CD4-positive, CD25-positive, alpha-beta regulatory T cell (primary cell): ENCODE data around the gene KATNAL2. TPM values are rescaled to one million over a fixed set of nuclear protein-coding genes. Genes with fewer than 3 reads are reported as not detected.
"Not testable (repeated sequence)": the region's sequence is repeated elsewhere in the genome, so short reads cannot be mapped to it uniquely, and the experiment has no call there.

Experiments used
- ATAC-seq, 2 donors: fragments of 150-1000 bp; cut with Tn5 transposase; one replicate each; pipeline ENCODE4 v1.10.0; 2021; ENCODE audit warnings: low read depth in 2 of 2, moderate number of reproducible peaks in 2 of 2, moderate library complexity in 1 of 2
- DNase-seq, 3 donors: peaks; one replicate each; pipeline versions ENCODE4 v3.0.0 to v3.0.0-alpha.2; 2012 to 2022; ENCODE audit warnings: mixed read lengths in 1 of 3
- H3K27ac ChIP-seq: one replicate; pipeline ENCODE4 v1.7.0; 2013; ENCODE audit warnings: mild to moderate bottlenecking, low read length; ENCODE audit not compliant: insufficient read depth, poor library complexity, severe bottlenecking
- H3K27me3 ChIP-seq: one replicate; pipeline ENCODE4 v1.7.0; 2013; ENCODE audit warnings: low read length; ENCODE audit not compliant: control insufficient read depth, insufficient read depth
- H3K36me3 ChIP-seq: one replicate; pipeline ENCODE4 v1.7.0; 2013; ENCODE audit warnings: mild to moderate bottlenecking, low read length, moderate library complexity; ENCODE audit not compliant: control insufficient read depth, insufficient read depth
- H3K4me1 ChIP-seq: 2 replicates; pipeline ENCODE4 v1.7.0; 2013; ENCODE audit warnings: mild to moderate bottlenecking, low read length; ENCODE audit not compliant: insufficient read depth, control insufficient read depth, poor library complexity, severe bottlenecking
- H3K4me3 ChIP-seq: one replicate; pipeline ENCODE4 v1.7.0; 2013; ENCODE audit warnings: low read depth, mild to moderate bottlenecking, low read length, moderate library complexity
- H3K9me3 ChIP-seq, 2 experiments: 1 replicate in 1 of 2; 2 replicates in 1 of 2; pipeline ENCODE4 v1.7.0; 2013; ENCODE audit warnings: low read length in 2 of 2, mild to moderate bottlenecking in 1 of 2, moderate library complexity in 1 of 2; ENCODE audit not compliant: control insufficient read depth in 2 of 2
- H3K27ac Mint-ChIP-seq, 3 donors: one replicate each; pipeline ENCODE4 v1.8.0; 2020 to 2022; ENCODE audit warnings: mild to moderate bottlenecking in 3 of 3, mixed read lengths in 3 of 3, moderate library complexity in 2 of 3
- H3K27me3 Mint-ChIP-seq: one replicate; pipeline ENCODE4 v1.8.0; 2022; ENCODE audit warnings: mild to moderate bottlenecking, mixed read lengths
- H3K36me3 Mint-ChIP-seq: one replicate; pipeline ENCODE4 v1.8.0; 2020; ENCODE audit warnings: mixed read lengths
- H3K4me1 Mint-ChIP-seq, 4 donors: one replicate each; pipeline ENCODE4 v1.8.0; 2020 to 2022; ENCODE audit warnings: mixed read lengths in 4 of 4, mild to moderate bottlenecking in 1 of 4
- H3K4me3 Mint-ChIP-seq, 4 donors: one replicate each; pipeline ENCODE4 v1.8.0; 2020 to 2022; ENCODE audit warnings: mild to moderate bottlenecking in 4 of 4, mixed read lengths in 4 of 4, moderate library complexity in 3 of 4
- H3K9me3 Mint-ChIP-seq, 7 donors: one replicate each; pipeline ENCODE4 v1.8.0; 2020 to 2022; ENCODE audit warnings: mixed read lengths in 7 of 7, mild to moderate bottlenecking in 3 of 7, moderate library complexity in 2 of 7
- polyA plus RNA-seq, 4 donors: library from polyadenylated mRNA; unstranded; fragments of 300-500 nt; fragmentation: Illumina TruSeq; gene quantifications; one replicate each; pipeline ENCODE4 v1.2.3, GENCODE V29; 2021
- total RNA-seq: library from RNA; stranded (reverse); gene quantifications from one replicate; pipeline ENCODE4 v1.2.3, GENCODE V29; 2022

The KATNAL2 gene
- total and polyA plus RNA-seq, 5 donors from 2014 or later, result 0.51 TPM; not detected in 4

DNA sequence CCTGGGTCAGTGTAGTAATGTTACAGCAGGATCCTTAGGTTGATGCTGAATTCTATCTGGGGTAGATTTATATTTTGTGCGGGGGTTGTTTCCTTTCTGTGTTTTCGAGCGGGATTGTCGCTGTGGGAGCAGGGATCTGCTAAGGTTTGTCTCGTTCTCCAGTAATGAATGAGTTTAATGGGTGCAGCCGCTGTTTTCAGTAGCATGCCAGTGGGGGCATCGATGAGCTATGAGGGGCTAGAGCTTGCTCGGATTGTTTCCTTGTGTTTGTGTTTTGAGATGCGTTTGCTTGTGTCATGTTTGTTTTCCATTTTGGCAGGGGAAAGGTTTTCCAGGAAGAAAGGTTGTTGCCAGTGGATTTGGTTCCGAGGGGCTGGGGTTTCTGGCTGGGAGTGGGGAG is 48.9 kb downstream of the KATNAL2 start:
- ATAC-seq, result not testable (repeated sequence)

DNA sequence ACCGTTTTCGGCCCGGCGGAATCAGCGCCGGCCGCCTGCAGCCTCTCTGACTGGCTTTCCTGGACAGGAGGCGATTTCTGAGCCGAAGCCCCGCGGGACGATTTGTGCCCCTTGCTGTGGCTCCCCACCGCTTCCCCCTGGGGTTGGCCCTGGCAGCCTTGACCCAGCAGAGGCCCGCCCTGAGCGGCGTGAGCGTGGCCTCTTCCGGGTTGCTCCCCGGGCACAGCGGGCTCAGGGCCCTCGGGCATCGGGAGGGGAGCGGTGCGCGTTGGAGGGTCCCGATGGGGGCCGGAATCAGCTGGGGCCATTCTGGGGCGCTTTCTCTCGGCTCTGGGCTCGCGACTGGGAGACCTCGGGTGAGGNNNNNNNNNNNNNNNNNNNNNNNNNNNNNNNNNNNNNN is 52.1 kb downstream of the KATNAL2 start:
- H3K9me3 Mint-ChIP-seq, H3K27ac Mint-ChIP-seq, H3K4me1 ChIP-seq, H3K4me1 Mint-ChIP-seq, DNase-seq, H3K4me3 ChIP-seq, H3K4me3 Mint-ChIP-seq, H3K36me3 Mint-ChIP-seq, ATAC-seq, H3K27me3 Mint-ChIP-seq, H3K27ac ChIP-seq, H3K27me3 ChIP-seq, H3K9me3 ChIP-seq, H3K36me3 ChIP-seq: not testable (repeated sequence)

More for the DNA sequence above, 48.9 kb downstream of the KATNAL2 start:
- not testable (repeated sequence) for H3K9me3 Mint-ChIP-seq, DNase-seq, H3K27me3 Mint-ChIP-seq, H3K36me3 ChIP-seq, H3K36me3 Mint-ChIP-seq, H3K9me3 ChIP-seq, H3K4me3 Mint-ChIP-seq, H3K4me1 ChIP-seq, H3K4me3 ChIP-seq, H3K27me3 ChIP-seq, H3K4me1 Mint-ChIP-seq, H3K27ac ChIP-seq, H3K27ac Mint-ChIP-seq

DNA sequence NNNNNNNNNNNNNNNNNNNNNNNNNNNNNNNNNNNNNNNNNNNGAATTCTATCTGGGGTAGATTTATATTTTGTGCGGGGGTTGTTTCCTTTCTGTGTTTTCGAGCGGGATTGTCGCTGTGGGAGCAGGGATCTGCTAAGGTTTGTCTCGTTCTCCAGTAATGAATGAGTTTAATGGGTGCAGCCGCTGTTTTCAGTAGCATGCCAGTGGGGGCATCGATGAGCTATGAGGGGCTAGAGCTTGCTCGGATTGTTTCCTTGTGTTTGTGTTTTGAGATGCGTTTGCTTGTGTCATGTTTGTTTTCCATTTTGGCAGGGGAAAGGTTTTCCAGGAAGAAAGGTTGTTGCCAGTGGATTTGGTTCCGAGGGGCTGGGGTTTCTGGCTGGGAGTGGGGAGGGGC is 102.5 kb downstream of the KATNAL2 start:
- H3K9me3 ChIP-seq, H3K36me3 ChIP-seq, H3K4me1 Mint-ChIP-seq, H3K27me3 Mint-ChIP-seq, H3K4me3 Mint-ChIP-seq, DNase-seq, H3K9me3 Mint-ChIP-seq, H3K4me1 ChIP-seq, H3K27ac Mint-ChIP-seq, H3K4me3 ChIP-seq, H3K27ac ChIP-seq, H3K27me3 ChIP-seq, ATAC-seq, H3K36me3 Mint-ChIP-seq: not testable (repeated sequence)

GRCh38 chr18:47020757-47021156 is 103.4 kb downstream of the KATNAL2 start:
- not testable (repeated sequence) for H3K9me3 ChIP-seq, H3K27ac ChIP-seq, H3K36me3 ChIP-seq, DNase-seq, H3K4me1 ChIP-seq, H3K36me3 Mint-ChIP-seq, H3K4me3 ChIP-seq, H3K4me3 Mint-ChIP-seq, H3K27me3 ChIP-seq, ATAC-seq, H3K9me3 Mint-ChIP-seq, H3K27me3 Mint-ChIP-seq, H3K27ac Mint-ChIP-seq, H3K4me1 Mint-ChIP-seq

GRCh38 chr18:47022821-47023220 is 105.4 kb downstream of the KATNAL2 start:
- H3K4me1 Mint-ChIP-seq, H3K36me3 ChIP-seq, DNase-seq, H3K9me3 ChIP-seq, H3K4me3 ChIP-seq, H3K4me3 Mint-ChIP-seq, H3K27me3 Mint-ChIP-seq, H3K27ac Mint-ChIP-seq, H3K27me3 ChIP-seq, ATAC-seq, H3K4me1 ChIP-seq, H3K27ac ChIP-seq, H3K9me3 Mint-ChIP-seq, H3K36me3 Mint-ChIP-seq: not testable (repeated sequence)

GRCh38 chr18:47023769-47024465 is 106.5 kb downstream of the KATNAL2 start:
- not testable (repeated sequence) for H3K36me3 Mint-ChIP-seq, H3K4me3 ChIP-seq, H3K4me1 Mint-ChIP-seq, H3K9me3 Mint-ChIP-seq, H3K36me3 ChIP-seq, H3K27ac Mint-ChIP-seq, H3K4me3 Mint-ChIP-seq, H3K27me3 ChIP-seq, H3K4me1 ChIP-seq, H3K27ac ChIP-seq, H3K9me3 ChIP-seq, DNase-seq, H3K27me3 Mint-ChIP-seq
- ATAC-seq, result peak; percentile 7 to 15

- H3K9me3 Mint-ChIP-seq, ATAC-seq: not testable (repeated sequence)
These were observed 108.3 kb downstream of the KATNAL2 start for GRCh38 chr18:47025557-47026174.

DNA sequence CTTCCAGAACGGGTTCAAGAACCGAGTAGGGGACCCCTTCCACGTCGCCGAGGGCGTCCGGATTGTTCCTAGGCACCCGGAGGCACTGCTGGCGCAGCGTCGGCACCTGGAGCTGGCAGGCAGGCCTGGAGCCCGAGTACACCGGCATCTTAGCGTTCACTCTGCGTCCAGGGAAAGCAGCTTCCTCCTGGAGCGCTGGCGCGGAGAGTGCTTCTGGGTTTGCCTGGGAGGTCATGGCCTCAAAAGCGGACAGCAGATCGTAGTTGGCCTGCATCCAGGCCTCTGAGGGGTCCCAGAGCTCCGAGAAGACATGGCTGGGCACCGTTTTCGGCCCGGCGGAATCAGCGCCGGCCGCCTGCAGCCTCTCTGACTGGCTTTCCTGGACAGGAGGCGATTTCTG is 111.3 kb downstream of the KATNAL2 start:
- DNase-seq, H3K27me3 Mint-ChIP-seq, H3K9me3 Mint-ChIP-seq, H3K4me3 Mint-ChIP-seq, H3K4me1 ChIP-seq, H3K36me3 Mint-ChIP-seq, H3K9me3 ChIP-seq, H3K4me3 ChIP-seq, ATAC-seq, H3K27ac Mint-ChIP-seq, H3K27ac ChIP-seq, H3K27me3 ChIP-seq, H3K4me1 Mint-ChIP-seq, H3K36me3 ChIP-seq: not testable (repeated sequence)

More at GRCh38 chr18:47025557-47026174, 108.3 kb downstream of the KATNAL2 start:
- H3K36me3 ChIP-seq, H3K4me3 ChIP-seq, H3K27ac Mint-ChIP-seq, H3K27me3 Mint-ChIP-seq, H3K27me3 ChIP-seq, H3K4me1 ChIP-seq, H3K27ac ChIP-seq, H3K36me3 Mint-ChIP-seq, H3K4me3 Mint-ChIP-seq, H3K4me1 Mint-ChIP-seq, H3K9me3 ChIP-seq, DNase-seq: not testable (repeated sequence)
